Testis (tissue), 2 donors: ENCODE measurements around the gene TTC39B.

Experiments used
- CTCF ChIP-seq, 3 experiments: fragments of 450-650 bp in 2 of 3; fragments of 200-600 bp in 1 of 3; sonication (generic) in 1 of 3; IDR thresholded peaks; one replicate each; pipeline ENCODE4 v1.5.1; 2016 to 2019; ENCODE audit warnings: antibody characterized with exemption in 3 of 3, mild to moderate bottlenecking in 2 of 3, moderate library complexity in 1 of 3
- POLR2A ChIP-seq: fragments of 450-650 bp; IDR thresholded peaks from one replicate; pipeline ENCODE4 v1.6.1; 2017; ENCODE audit warnings: antibody characterized with exemption, mild to moderate bottlenecking, moderate library complexity

GRCh38 chr9:15161753-15162152, 145.3 kb downstream of the TTC39B start:
- TF ChIP-seq CTCF (IDR thresholded peaks at IDR 0.05) (no peak), POLR2A (no peak)
